ENCODE data around the gene NCKAP5L.
"Not testable (repeated sequence)": the region's sequence is repeated elsewhere in the genome, so short reads cannot be mapped to it uniquely, and the experiment has no call there.

NCKAP5L gene

GRCh38 chr12:49789992-49790391, 38.2 kb downstream of the NCKAP5L start:
- Histone ChIP-seq H3K27ac (no peak overlapping the region), H3K4me3 (no peak overlapping the region)
- no peak for DNase-seq (ENCODE audit: low spot score)
- TF ChIP-seq, protein P1, sequence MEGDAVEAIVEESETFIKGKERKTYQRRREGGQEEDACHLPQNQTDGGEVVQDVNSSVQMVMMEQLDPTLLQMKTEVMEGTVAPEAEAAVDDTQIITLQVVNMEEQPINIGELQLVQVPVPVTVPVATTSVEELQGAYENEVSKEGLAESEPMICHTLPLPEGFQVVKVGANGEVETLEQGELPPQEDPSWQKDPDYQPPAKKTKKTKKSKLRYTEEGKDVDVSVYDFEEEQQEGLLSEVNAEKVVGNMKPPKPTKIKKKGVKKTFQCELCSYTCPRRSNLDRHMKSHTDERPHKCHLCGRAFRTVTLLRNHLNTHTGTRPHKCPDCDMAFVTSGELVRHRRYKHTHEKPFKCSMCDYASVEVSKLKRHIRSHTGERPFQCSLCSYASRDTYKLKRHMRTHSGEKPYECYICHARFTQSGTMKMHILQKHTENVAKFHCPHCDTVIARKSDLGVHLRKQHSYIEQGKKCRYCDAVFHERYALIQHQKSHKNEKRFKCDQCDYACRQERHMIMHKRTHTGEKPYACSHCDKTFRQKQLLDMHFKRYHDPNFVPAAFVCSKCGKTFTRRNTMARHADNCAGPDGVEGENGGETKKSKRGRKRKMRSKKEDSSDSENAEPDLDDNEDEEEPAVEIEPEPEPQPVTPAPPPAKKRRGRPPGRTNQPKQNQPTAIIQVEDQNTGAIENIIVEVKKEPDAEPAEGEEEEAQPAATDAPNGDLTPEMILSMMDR (IDR thresholded peaks at IDR 0.05) = no peak

- H3K27ac ChIP-seq = no peak overlapping the region
- no peak overlapping the region for H3K4me3 ChIP-seq
- DNase-seq (ENCODE audit: low spot score) = no peak
- TF ChIP-seq, protein P1 (IDR thresholded peaks at IDR 0.05) = no peak
Measured at GRCh38 chr12:49787672-49788071, 40.5 kb downstream of the NCKAP5L start.

DNA sequence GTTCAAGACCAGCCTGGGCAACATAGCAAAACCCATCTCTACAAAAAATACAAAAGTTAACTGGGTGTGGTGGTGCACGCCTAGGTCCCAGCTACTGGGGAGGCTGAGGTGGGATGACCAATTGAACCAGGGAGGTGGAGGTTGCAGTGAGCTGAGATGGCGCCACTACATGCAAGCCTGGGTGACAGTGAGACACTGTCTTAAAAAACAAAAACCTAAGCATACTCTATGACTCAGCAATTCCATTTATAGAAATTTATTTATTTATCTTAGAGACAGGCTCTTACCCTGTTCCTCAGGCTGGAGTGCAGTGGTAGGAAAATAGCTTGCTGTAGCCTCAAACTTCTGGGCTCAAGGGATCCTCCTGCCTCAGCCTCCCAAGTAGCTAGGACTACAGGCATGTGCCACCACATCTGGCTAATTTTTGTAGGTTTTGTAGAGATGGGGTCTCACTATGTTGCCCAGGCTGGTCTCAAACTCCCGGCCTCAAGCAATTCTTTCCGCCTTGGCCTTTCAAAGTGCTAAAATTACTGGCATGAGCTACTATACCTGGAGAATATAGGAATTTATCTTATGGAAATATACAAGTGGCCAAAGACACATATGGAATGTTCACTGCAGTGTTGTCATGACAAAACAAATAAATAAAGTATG, 43.3 kb downstream of the NCKAP5L start:
- DNase-seq (ENCODE audit: low spot score) = no peak
- Histone ChIP-seq H3K27ac (peak overlapping the region in 1 of 2 donors; percentile 31), H3K4me3 (no peak overlapping the region)
- TF ChIP-seq, protein P1 (IDR thresholded peaks at IDR 0.05) = no peak

GRCh38 chr12:49783917-49784676, 44.1 kb downstream of the NCKAP5L start:
- H3K4me3 ChIP-seq = no peak overlapping the region
- DNase-seq (ENCODE audit: low spot score) = no peak
- TF ChIP-seq, protein P1 (IDR thresholded peaks at IDR 0.05) = no peak
- peak overlapping the region; percentile 31 to 44 for H3K27ac ChIP-seq

DNA sequence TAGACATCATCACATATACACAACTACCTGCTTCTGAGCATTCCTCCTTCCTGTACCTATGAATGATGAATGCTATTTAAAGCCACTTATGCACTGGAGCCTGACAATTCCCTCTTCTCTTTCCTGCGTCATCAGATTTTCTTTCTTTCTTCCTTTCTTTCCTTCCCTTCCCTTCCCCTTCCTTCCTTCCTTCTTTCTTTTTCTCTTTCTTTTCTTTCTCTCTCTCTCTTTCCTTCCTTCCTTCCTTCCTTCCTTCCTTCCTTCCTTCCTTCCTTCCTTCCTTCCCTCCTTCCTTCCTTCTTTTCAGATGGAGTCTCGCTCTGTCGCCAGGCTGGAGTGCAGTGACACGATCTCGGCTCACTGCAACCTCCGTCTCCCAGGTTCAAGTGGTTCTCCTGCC, 47.3 kb downstream of the NCKAP5L start:
- not testable (repeated sequence) for H3K27ac ChIP-seq; H3K4me3 ChIP-seq; DNase-seq (ENCODE audit: low spot score)

- TF ChIP-seq, protein P1 (IDR thresholded peaks at IDR 0.05) = no peak
- DNase-seq (ENCODE audit: low spot score) = no peak
- no peak overlapping the region for H3K27ac ChIP-seq
- no peak overlapping the region for H3K4me3 ChIP-seq
Measured at GRCh38 chr12:49779581-49779980, 48.6 kb downstream of the NCKAP5L start.

DNA sequence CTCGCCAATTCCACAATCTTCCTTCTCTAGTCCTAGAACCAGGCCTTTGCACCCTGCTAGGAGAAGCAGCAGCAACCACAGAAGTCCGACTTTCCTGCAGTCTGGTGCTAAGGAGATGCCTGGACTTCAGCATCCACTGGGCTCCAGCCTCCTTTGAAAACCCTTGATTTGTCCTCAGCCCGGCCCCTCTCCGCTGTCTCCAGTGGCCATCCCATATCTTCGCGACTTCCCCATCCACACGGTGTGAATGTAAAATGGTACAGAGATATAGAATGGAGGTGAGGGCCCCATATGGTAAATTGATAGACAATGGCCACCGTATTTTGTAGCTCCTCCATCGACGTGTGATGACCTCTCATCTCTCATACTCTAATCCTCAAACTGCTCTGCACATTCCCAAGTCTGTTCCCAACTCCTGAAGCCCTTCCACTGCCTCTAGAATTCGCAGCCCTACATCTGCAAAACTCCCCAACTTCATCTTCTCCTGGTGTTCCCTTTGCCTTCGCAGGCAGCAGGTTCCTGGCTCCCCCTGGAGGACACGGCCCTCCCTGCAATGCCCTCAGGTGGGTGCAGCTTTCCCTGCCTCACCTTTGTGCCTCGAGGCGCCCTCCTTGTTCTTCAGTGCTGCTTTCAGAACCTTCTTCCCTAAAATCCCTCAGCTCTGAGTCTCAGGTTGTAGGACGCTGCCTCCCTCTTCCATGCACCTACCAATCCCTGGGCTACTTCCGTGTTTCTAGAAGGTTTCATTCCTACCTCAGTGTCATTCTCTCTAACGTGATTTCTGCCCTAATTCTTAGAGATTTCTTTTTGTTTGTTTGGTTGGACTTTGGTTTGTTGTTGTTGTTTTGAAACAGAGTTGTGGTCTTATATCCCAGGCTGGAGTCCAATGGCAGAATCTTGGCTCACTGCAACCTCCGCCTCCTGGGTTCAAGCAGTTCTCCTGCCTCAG, 50.1 kb downstream of the NCKAP5L start:
- H3K27ac ChIP-seq = no peak overlapping the region
- TF ChIP-seq, protein P1 (IDR thresholded peaks at IDR 0.05) = peak; percentile 62
- DNase-seq (ENCODE audit: low spot score) = no peak
- H3K4me3 ChIP-seq = no peak overlapping the region
